Endodermal cell (in vitro differentiated cells): ENCODE results near the gene STIM1. TPM values are rescaled to one million over a fixed set of nuclear protein-coding genes. Genes with fewer than 3 reads are reported as not detected.

Source experiments
- DNase-seq: peaks from one replicate; pipeline ENCODE4 v3.0.0-alpha.2; 2017
- H3K27ac ChIP-seq: 2 replicates; pipeline ENCODE4 v1.5.1; 2013; ENCODE audit warnings: mild to moderate bottlenecking, low read depth, low read length, moderate library complexity
- H3K27me3 ChIP-seq: 2 replicates; pipeline ENCODE4 v1.6.1; 2013; ENCODE audit warnings: mild to moderate bottlenecking, low read length, moderate library complexity; ENCODE audit not compliant: insufficient read depth, control insufficient read depth, poor library complexity, severe bottlenecking
- H3K36me3 ChIP-seq: 2 replicates; pipeline ENCODE4 v1.7.0; 2013; ENCODE audit warnings: mild to moderate bottlenecking, low read length, moderate library complexity; ENCODE audit not compliant: control insufficient read depth, insufficient read depth
- H3K4me1 ChIP-seq: one replicate; pipeline ENCODE4 v1.7.0; 2013; ENCODE audit warnings: low read length; ENCODE audit not compliant: control insufficient read depth, insufficient read depth
- H3K4me3 ChIP-seq: 2 replicates; pipeline ENCODE4 v1.5.1; 2013; ENCODE audit warnings: mild to moderate bottlenecking, low read length, moderate library complexity
- H3K9ac ChIP-seq: 2 replicates; pipeline ENCODE4 v1.6.1; 2013; ENCODE audit warnings: mild to moderate bottlenecking, low read length, moderate library complexity; ENCODE audit not compliant: poor library complexity, severe bottlenecking; ENCODE audit errors: extremely low read depth
- H3K9me3 ChIP-seq: 2 replicates; pipeline ENCODE4 v1.6.1; 2013; ENCODE audit warnings: mild to moderate bottlenecking, low read length, moderate library complexity; ENCODE audit not compliant: control insufficient read depth
- H3K27ac Mint-ChIP-seq: 2 replicates; pipeline ENCODE4 v1.8.0; 2020; ENCODE audit warnings: mixed read lengths
- H3K27me3 Mint-ChIP-seq: 2 replicates; pipeline ENCODE4 v1.8.0; 2021; ENCODE audit warnings: mild to moderate bottlenecking, mixed read lengths; ENCODE audit not compliant: insufficient read depth
- H3K36me3 Mint-ChIP-seq: 2 replicates; pipeline ENCODE4 v1.8.0; 2020; ENCODE audit warnings: low read depth, mixed read lengths
- H3K4me1 Mint-ChIP-seq: 2 replicates; pipeline ENCODE4 v1.8.0; 2020; ENCODE audit warnings: mixed read lengths
- H3K4me3 Mint-ChIP-seq: 2 replicates; pipeline ENCODE4 v1.8.0; 2020; ENCODE audit warnings: mild to moderate bottlenecking, moderate library complexity, mixed read lengths
- H3K9me3 Mint-ChIP-seq: 2 replicates; pipeline ENCODE4 v1.8.0; 2020; ENCODE audit warnings: mild to moderate bottlenecking, mixed read lengths
- whole genome bisulfite sequencing, 2 experiments: methylation state at CpG; one replicate each; pipeline versions ENCODE4 v1.1.5 to v1.1.7; 2013; ENCODE audit warnings: missing lambda C conversion rate in 2 of 2, mixed read lengths in 1 of 2; ENCODE audit not compliant: insufficient coverage in 1 of 2, insufficient read length in 1 of 2; 5-methylcytosine and 5-hydroxymethylcytosine counted together
- total RNA-seq, 2 donors: library from RNA; stranded (reverse); fragmentation: NEBNext Ultra II Directional in 1 of 2; extraction: Animal tissue kit (Norgen Biotek cat#: 25700) in 1 of 2; gene quantifications; 2 replicates in 1 of 2; 3 replicates in 1 of 2; pipeline ENCODE4 v1.2.1, GENCODE V29; 2021
- TF ChIP-seq, protein P1 (sequence below): fragments of 200-600 bp; sonication (generic); conservative IDR thresholded peaks from 2 replicates; pipeline ENCODE4 v1.5.0; 2021; ENCODE audit warnings: antibody characterized with exemption, mild to moderate bottlenecking

STIM1 gene
- total RNA-seq, 2 donors from 2014 or later: 20.9 to 27.9 TPM

GRCh38 chr11:3867209-3868091 is 12.0 kb downstream of the STIM1 start:
- no peaks in the 10 kb centered on the region for H3K27me3 ChIP-seq
- H3K9ac ChIP-seq: no peak overlapping the region
- WGBS, 2 experiments: 73 to 84% methylated on average over 3 to 6 of the region's 6 CpGs
- no peak overlapping the region for H3K4me3 Mint-ChIP-seq
- DNase-seq: no peak
- H3K4me1 Mint-ChIP-seq: peaks cover 30% of the 10 kb centered on the region
- H3K9me3 Mint-ChIP-seq: no peaks in the 10 kb centered on the region
- peak overlapping the region; percentile 46 for H3K27ac Mint-ChIP-seq
- H3K36me3 ChIP-seq: no peaks in the 10 kb centered on the region
- TF ChIP-seq, protein P1, sequence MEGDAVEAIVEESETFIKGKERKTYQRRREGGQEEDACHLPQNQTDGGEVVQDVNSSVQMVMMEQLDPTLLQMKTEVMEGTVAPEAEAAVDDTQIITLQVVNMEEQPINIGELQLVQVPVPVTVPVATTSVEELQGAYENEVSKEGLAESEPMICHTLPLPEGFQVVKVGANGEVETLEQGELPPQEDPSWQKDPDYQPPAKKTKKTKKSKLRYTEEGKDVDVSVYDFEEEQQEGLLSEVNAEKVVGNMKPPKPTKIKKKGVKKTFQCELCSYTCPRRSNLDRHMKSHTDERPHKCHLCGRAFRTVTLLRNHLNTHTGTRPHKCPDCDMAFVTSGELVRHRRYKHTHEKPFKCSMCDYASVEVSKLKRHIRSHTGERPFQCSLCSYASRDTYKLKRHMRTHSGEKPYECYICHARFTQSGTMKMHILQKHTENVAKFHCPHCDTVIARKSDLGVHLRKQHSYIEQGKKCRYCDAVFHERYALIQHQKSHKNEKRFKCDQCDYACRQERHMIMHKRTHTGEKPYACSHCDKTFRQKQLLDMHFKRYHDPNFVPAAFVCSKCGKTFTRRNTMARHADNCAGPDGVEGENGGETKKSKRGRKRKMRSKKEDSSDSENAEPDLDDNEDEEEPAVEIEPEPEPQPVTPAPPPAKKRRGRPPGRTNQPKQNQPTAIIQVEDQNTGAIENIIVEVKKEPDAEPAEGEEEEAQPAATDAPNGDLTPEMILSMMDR: no peak
- no peak overlapping the region for H3K4me3 ChIP-seq
- no peaks in the 10 kb centered on the region for H3K27me3 Mint-ChIP-seq
- no peaks in the 10 kb centered on the region for H3K9me3 ChIP-seq
- peak overlapping the region; percentile 5 for H3K27ac ChIP-seq
- H3K36me3 Mint-ChIP-seq: no peaks in the 10 kb centered on the region
- H3K4me1 ChIP-seq: peaks cover 14% of the 10 kb centered on the region

DNA sequence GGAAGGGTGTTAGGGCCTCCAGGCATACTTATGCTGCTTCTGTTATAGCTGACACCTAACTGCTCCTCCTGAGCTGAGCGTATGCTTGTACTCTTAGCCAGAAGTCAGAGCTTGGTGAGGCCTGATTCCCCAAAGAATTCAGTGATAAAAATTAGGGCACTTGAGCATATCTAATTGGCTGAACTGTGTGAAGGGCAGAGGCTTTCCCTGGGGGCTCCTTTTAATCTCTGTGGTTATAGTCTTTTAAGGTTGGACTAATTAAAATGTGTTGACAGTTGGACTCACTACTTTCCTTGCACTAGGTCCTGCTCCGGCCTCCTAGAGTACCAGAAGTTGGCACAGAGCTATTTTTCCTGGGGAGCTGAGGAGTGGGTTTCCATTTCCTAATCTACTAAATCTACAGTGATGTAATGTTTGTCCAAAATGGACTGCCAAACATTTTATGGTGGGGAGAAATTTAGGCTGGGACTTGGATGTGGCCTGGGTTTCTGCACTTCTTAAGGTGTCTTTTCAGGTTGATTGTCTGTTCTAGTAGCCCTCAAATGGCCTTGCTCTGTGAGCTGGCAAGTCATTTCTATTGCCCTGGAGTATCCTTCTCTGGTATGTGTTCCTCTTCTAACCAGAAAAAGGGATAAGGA is 18.4 kb downstream of the STIM1 start:
- H3K36me3 Mint-ChIP-seq: no peaks in the 10 kb centered on the region
- H3K27ac ChIP-seq: no peak overlapping the region
- H3K4me3 Mint-ChIP-seq: no peak overlapping the region
- no peaks in the 10 kb centered on the region for H3K9me3 Mint-ChIP-seq
- TF ChIP-seq, protein P1: no peak
- H3K36me3 ChIP-seq: no peaks in the 10 kb centered on the region
- peaks cover 26% of the 10 kb centered on the region for H3K4me1 Mint-ChIP-seq
- H3K4me1 ChIP-seq: peaks cover 11% of the 10 kb centered on the region
- WGBS, 2 experiments: 95% methylated on average over 2 of the region's 2 CpGs
- no peaks in the 10 kb centered on the region for H3K27me3 ChIP-seq
- peak overlapping the region; percentile 57 for H3K27ac Mint-ChIP-seq
- no peak overlapping the region for H3K9ac ChIP-seq
- no peak overlapping the region for H3K4me3 ChIP-seq
- no peaks in the 10 kb centered on the region for H3K9me3 ChIP-seq
- no peaks in the 10 kb centered on the region for H3K27me3 Mint-ChIP-seq
- DNase-seq: no peak

DNA sequence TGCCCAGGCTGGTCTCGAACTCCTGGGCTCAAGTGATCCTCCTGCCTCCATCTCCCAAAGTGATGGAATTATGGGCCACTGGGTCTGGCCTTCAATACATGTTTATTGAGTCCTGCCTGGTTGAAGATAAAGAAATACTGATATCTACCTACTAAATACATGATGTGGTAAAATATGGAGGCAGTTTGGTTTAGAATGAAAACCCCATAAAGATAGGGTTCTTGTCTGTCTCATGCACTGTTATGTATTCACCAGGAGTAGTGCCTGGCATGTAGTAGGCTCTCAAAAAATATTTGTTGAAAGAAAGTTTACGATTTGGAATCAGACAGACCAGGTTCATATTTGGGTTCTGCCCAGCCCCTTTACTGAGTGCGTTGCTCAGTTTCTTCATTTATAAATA is 21.1 kb downstream of the STIM1 start:
- Histone ChIP-seq H3K36me3 (no peaks in the 10 kb centered on the region), H3K9ac (no peak overlapping the region), H3K9me3 (no peaks in the 10 kb centered on the region), H3K4me1 (peaks cover 17% of the 10 kb centered on the region), H3K27me3 (no peaks in the 10 kb centered on the region), H3K27ac (no peak overlapping the region), H3K4me3 (no peak overlapping the region)
- H3K27me3 Mint-ChIP-seq: no peaks in the 10 kb centered on the region
- H3K9me3 Mint-ChIP-seq: no peaks in the 10 kb centered on the region
- H3K4me3 Mint-ChIP-seq: no peak overlapping the region
- peaks cover 36% of the 10 kb centered on the region for H3K4me1 Mint-ChIP-seq
- no peaks in the 10 kb centered on the region for H3K36me3 Mint-ChIP-seq
- 91 to 100% methylated on average over 2 to 3 of the region's 3 CpGs for WGBS, 2 experiments
- no peak for DNase-seq
- TF ChIP-seq, protein P1: no peak
- H3K27ac Mint-ChIP-seq: no peak overlapping the region
